Measurements from ENCODE around the gene GABPB2.

The GABPB2 gene

DNA sequence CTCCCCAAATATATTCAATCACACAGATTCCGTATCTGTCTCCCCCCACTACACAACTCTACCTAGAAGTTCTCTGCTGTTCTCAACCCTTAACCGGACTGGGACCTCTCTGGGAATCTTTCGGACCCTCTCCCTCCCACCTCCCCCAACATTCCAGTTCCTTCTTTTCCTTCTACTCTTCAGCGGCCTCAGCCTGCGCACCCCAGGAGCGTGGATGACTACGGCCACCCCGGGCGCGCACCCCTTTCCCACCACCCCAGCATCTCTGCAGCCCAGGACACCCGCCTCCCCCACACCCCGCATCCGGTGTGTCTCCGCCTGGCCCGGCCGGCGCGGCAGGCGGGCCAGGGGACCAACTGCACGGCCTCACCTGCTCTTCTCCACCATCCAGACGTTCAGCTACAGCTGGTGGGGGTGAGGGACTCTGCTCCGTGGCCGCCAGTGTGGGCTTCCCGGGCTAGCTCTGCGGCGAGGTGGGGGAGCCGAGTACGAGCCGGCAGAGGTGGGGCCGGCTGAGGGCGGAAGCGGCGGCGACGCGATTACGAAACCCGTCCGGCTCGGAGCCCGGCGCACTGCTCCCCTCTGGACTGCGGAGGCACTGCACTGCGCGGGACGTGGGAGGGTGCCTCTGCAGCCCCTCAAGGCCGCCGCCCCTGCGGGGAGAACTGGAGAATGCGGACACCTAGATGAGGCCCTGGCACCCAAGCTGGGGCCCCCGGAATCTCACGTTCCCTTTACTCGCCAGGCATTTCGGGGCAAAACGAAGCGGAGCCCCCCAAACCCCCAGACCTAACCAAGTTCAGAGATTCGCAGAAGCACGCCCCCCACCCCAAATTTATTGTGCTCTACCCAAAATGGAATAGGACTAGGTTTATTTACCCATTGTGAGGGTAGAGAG, 11.2 kb upstream of the GABPB2 start, which contains the start of gene CDC42SE1:
TSS of gene CDC42SE1 (minus strand) at position 514 of the 898 bp plus-strand sequence. CDS start 3,892 bp downstream, outside the sequence.
- H3K27ac ChIP-seq, result peak within 1 kb of the TSS; percentile 90
- peaks cover 73% of the 10 kb centered on the region for H3K4me1 ChIP-seq
- no peaks in the 10 kb centered on the region; the same call in 1 of the 2 replicates for H3K9me3 ChIP-seq
- H3K27me3 ChIP-seq, result no peaks in the 10 kb centered on the region
- H3K4me2 ChIP-seq, result peak within 1 kb of the TSS; percentile 95
- peak within 1 kb of the TSS; percentile 93 for H3K9ac ChIP-seq
- H3K4me3 ChIP-seq, result peak within 1 kb of the TSS; percentile 94
- peak; percentile 98 for TF ChIP-seq Cebpa-rat (IDR thresholded peaks at IDR 0.05)
- H4K20me1 ChIP-seq, result peaks cover 51% of the 10 kb centered on the region
- H3K36me3 ChIP-seq, result peaks cover 56% of the 10 kb centered on the region

DNA sequence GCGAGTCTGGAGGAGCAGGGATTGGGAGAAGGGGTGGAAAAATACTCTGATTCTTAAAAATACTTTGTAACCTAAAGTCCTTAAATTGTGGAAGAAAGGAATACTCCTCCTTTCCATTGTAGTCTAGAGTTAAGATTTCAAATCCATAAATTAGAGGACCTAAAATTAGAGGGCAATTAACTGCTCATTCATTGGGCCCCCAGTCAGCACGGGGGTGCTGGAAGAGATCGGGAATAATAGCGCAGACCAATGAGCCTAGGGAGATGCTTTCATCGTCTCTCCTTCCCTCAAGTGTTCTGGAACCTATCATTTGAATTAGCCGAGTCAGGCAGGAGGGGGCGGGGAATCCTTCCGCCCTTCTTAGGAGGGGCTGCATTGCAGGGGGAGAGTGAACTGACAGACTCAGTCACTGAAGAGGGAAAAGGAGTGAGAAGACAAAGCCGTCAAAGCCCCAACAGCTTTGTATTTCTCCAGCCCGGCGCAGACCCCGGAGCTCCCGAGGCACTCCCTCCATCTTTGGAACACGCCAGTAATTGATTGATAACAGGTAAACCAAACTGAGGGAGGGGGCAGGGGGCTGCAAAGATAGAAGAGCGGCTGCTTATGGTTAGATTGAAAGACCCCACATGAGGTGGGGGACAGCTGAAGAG, 10.4 kb upstream of the GABPB2 start, which contains the start of gene MLLT11:
TSS of gene MLLT11 (plus strand) at position 391 of the 650 bp plus-strand sequence. CDS start 6,828 bp downstream, outside the sequence.
- peak within 1 kb of the TSS; percentile 95 for H3K4me2 ChIP-seq
- peak within 1 kb of the TSS; percentile 94 for H3K4me3 ChIP-seq
- no peak for TF ChIP-seq Cebpa-rat (IDR thresholded peaks at IDR 0.05)
- H3K36me3 ChIP-seq, result peaks cover 53% of the 10 kb centered on the region
- peak within 1 kb of the TSS; percentile 90 for H3K27ac ChIP-seq
- peak within 1 kb of the TSS; percentile 93 for H3K9ac ChIP-seq
- no peaks in the 10 kb centered on the region for H3K27me3 ChIP-seq
- H4K20me1 ChIP-seq, result peaks cover 46% of the 10 kb centered on the region
- H3K9me3 ChIP-seq, result no peaks in the 10 kb centered on the region; the same call in 1 of the 2 replicates
- peaks cover 77% of the 10 kb centered on the region for H3K4me1 ChIP-seq

DNA sequence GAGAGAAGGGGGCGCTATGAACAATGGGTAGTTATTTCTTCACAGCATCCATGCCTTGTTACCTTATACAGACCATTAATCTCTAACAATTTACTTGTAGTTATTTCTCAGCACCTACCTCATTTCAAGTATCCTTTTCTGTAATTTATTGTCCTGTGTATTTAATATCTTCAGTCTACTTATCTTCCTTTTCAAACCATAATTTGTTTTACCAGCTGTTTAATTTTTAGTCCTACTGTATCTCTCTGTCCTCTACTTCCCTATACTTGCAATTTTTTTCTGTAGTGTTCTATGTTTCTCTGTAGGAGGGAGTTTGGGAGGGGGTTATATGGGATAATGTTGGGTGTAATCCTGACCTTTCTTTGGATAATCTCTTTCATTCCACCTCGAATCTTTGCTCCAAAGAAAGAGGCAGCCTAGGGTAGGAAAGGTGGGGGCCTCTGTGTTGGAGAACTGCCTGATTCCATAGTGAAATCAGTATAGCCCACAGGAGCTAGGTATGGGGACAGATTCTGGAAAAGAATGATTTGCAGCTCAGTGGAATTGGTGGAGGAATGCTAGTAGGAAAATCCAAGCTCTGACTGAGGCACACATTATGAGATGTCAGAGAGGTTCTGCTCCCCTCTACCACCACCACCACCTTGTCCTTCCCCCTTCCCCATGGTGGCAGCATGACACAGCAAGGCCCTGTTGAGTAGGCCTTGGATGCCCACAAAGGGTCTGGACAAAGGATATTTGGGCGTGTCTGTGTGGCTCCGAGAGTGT, 9.7 kb upstream of the GABPB2 start:
- Histone ChIP-seq H3K4me3 (peak overlapping the region; percentile 94), H3K9ac (peak overlapping the region; percentile 93), H3K27me3 (no peaks in the 10 kb centered on the region), H3K4me2 (peak overlapping the region; percentile 95), H3K4me1 (peaks cover 73% of the 10 kb centered on the region), H4K20me1 (peaks cover 39% of the 10 kb centered on the region), H3K9me3 (no peaks in the 10 kb centered on the region; the same call in 1 of the 2 replicates), H3K36me3 (peaks cover 53% of the 10 kb centered on the region), H3K27ac (peak overlapping the region; percentile 90)
- no peak for TF ChIP-seq Cebpa-rat (IDR thresholded peaks at IDR 0.05)

DNA sequence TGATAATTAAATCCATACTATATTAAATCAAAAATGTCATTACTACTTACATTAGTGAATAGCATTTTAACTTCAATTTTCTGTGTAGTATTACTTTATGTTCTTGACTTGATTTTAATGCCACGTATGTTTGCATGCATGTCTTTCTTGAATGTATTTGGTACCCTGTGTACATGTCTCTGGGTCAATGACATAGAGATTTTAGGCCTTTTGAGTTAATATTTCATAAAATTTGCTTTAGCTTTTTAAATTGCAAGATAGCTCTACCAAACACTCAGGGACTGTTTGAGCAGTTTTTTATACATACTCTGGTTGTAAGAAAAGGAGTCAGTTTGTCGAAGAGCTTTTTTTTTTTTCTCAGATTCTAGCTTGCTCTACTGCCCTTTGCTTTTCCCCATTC, 8.9 kb upstream of the GABPB2 start:
- Histone ChIP-seq H3K36me3 (peaks cover 53% of the 10 kb centered on the region), H3K9ac (peak overlapping the region; percentile 93), H3K27me3 (no peaks in the 10 kb centered on the region), H3K9me3 (no peaks in the 10 kb centered on the region; the same call in 1 of the 2 replicates), H3K4me2 (peak overlapping the region; percentile 95), H3K4me3 (peak overlapping the region; percentile 94), H3K27ac (peak overlapping the region; percentile 90; the same call in 1 of the 2 replicates), H4K20me1 (peaks cover 30% of the 10 kb centered on the region), H3K4me1 (peaks cover 72% of the 10 kb centered on the region)
- no peak for TF ChIP-seq Cebpa-rat (IDR thresholded peaks at IDR 0.05)

DNA sequence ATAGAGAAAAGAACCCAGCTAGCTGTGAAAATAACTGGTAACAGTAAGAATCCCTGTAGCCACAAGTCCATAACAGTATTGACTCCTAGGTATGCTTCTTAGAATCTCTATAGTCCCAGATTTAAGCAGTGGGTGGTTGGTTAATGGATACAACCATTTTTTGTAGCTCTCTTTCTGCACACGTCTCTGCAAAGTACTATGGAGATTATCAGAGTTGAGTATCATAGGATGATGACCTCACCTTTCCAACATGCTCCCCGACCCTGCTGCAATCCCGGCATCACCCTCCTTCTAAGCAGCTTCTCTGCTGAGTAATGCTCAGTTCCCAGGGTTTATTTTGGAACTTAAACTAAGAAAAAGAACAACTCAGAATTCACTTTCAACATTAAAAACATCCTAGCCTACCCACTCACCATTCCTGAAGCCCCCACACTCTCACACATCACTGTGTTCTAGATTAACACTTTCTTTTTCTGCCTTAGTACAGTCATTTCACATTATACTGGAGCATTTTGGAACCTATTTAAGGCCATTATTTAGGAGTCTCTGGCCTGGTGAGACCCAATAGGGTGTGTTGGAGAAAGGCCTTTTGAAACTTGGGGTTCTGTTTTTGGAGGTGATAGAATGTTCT, 7.7 kb upstream of the GABPB2 start:
- Histone ChIP-seq H3K9ac (no peak overlapping the region), H4K20me1 (peaks cover 19% of the 10 kb centered on the region), H3K27me3 (no peaks in the 10 kb centered on the region), H3K4me3 (peak overlapping the region; percentile 94; the same call in 1 of the 2 replicates), H3K4me1 (peaks cover 70% of the 10 kb centered on the region), H3K36me3 (peaks cover 52% of the 10 kb centered on the region), H3K4me2 (peak overlapping the region; percentile 95), H3K9me3 (no peaks in the 10 kb centered on the region; the same call in 1 of the 2 replicates), H3K27ac (no peak overlapping the region)
- TF ChIP-seq Cebpa-rat (IDR thresholded peaks at IDR 0.05), result no peak

DNA sequence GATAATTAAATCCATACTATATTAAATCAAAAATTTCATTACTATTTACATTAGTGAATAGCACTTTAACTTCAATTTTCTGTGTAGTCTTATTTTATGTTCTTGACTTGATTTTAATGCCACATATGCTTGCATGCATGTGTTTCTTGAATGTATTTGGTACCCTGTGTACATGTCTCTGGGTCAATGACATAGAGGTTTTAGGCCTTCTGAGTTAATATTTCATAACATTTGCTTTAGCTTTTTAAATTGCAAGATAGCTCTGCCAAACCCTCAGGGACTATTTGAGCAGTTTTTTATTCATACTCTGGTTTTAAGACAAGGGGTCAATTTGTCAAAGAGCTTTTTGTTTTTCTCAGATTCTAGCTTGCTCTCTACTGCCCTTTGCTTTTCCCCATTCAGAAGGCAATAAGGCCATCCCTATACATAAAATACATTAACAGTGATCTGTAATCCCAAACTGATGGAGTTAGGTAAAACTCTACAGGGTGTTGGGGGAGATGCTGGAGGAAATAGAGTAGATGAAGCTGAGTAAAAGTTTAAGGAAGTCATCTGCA, 5.4 kb upstream of the GABPB2 start:
- H3K36me3 ChIP-seq, result peaks cover 64% of the 10 kb centered on the region
- TF ChIP-seq Cebpa-rat (IDR thresholded peaks at IDR 0.05), result no peak
- H3K4me1 ChIP-seq, result peaks cover 84% of the 10 kb centered on the region
- no peaks in the 10 kb centered on the region for H3K27me3 ChIP-seq
- H3K9ac ChIP-seq, result no peak overlapping the region
- no peak overlapping the region for H3K4me3 ChIP-seq
- peak overlapping the region; percentile 44; the same call in 1 of the 2 replicates for H3K4me2 ChIP-seq
- H3K27ac ChIP-seq, result no peak overlapping the region
- H3K9me3 ChIP-seq, result no peaks in the 10 kb centered on the region; the same call in 1 of the 2 replicates
- peaks cover 6% of the 10 kb centered on the region; the same call in 1 of the 2 replicates for H4K20me1 ChIP-seq

DNA sequence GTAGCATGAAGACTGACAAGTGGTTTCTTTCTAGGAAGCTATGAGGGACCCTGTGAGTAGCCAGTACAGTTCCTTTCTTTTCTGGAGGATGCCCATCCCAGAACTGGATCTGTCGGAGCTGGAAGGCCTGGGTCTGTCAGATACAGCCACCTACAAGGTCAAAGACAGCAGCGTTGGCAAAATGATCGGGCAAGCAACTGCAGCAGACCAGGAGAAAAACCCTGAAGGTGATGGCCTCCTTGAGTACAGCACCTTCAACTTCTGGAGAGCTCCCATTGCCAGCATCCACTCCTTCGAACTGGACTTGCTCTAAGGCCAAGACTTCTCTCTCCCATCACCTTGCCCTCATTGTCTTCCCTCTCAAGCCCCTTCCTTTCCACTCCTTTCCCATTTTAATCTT, 3.4 kb upstream of the GABPB2 start:
- Histone ChIP-seq H3K4me1 (peaks cover 80% of the 10 kb centered on the region), H3K4me2 (no peak overlapping the region), H4K20me1 (peaks cover 6% of the 10 kb centered on the region; the same call in 1 of the 2 replicates), H3K27ac (no peak overlapping the region), H3K9ac (no peak overlapping the region), H3K36me3 (peaks cover 64% of the 10 kb centered on the region), H3K27me3 (no peaks in the 10 kb centered on the region), H3K9me3 (no peaks in the 10 kb centered on the region; the same call in 1 of the 2 replicates), H3K4me3 (no peak overlapping the region)
- no peak for TF ChIP-seq Cebpa-rat (IDR thresholded peaks at IDR 0.05)

DNA sequence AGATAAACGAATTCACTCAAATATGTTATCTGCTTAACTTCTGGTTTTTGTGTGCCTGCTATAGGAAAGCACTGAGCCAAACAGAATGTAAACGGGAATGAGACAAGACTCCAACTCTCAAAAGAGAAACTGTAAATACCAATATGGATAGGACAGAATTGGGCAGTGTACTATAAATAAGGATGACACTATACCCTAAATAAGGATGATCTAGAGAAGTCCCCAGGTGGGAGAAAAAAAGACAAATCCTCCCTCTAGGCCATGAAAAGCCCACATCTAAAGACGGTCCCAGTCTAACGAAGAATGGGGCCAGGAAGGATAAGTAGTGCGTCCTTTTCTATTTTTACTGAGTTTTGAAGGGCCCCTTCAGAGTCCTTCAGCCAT, 1.5 kb upstream of the GABPB2 start:
- no peak for TF ChIP-seq Cebpa-rat (IDR thresholded peaks at IDR 0.05)
- Histone ChIP-seq H3K4me3 (peak overlapping the region; percentile 78), H3K9me3 (no peaks in the 10 kb centered on the region), H3K36me3 (peaks cover 47% of the 10 kb centered on the region), H3K4me1 (peaks cover 61% of the 10 kb centered on the region), H3K27ac (peak overlapping the region; percentile 96), H3K9ac (peak overlapping the region; percentile 92; the same call in 1 of the 2 replicates), H3K4me2 (peak overlapping the region; percentile 89), H3K27me3 (no peaks in the 10 kb centered on the region), H4K20me1 (peaks cover 5% of the 10 kb centered on the region; the same call in 1 of the 2 replicates)
